Glutamatergic neuron (in vitro differentiated cells): ENCODE measurements around the gene ACSBG1. TPM values are rescaled to one million over a fixed set of nuclear protein-coding genes. Genes with fewer than 3 reads are reported as not detected.

Experiments
- DNase-seq: peaks from one replicate; pipeline ENCODE4 v3.0.0; 2022
- H3K27ac Mint-ChIP-seq: one replicate; pipeline ENCODE4 v1.8.0; 2020; ENCODE audit warnings: mild to moderate bottlenecking, mixed read lengths, inconsistent platforms; ENCODE audit not compliant: unreplicated experiment
- H3K27me3 Mint-ChIP-seq: one replicate; pipeline ENCODE4 v1.8.0; 2020; ENCODE audit warnings: mild to moderate bottlenecking, moderate library complexity, mixed read lengths, inconsistent platforms; ENCODE audit not compliant: unreplicated experiment
- H3K36me3 Mint-ChIP-seq: one replicate; pipeline ENCODE4 v1.8.0; 2020; ENCODE audit warnings: mild to moderate bottlenecking, mixed read lengths, inconsistent platforms; ENCODE audit not compliant: unreplicated experiment
- H3K4me1 Mint-ChIP-seq: one replicate; pipeline ENCODE4 v1.8.0; 2020; ENCODE audit warnings: mild to moderate bottlenecking, low read depth, mixed read lengths, inconsistent platforms; ENCODE audit not compliant: unreplicated experiment
- H3K4me3 Mint-ChIP-seq: one replicate; pipeline ENCODE4 v1.8.0; 2020; ENCODE audit warnings: mild to moderate bottlenecking, mixed read lengths, inconsistent platforms; ENCODE audit not compliant: unreplicated experiment
- H3K9me3 Mint-ChIP-seq: one replicate; pipeline ENCODE4 v1.8.0; 2020; ENCODE audit warnings: mild to moderate bottlenecking, moderate library complexity, mixed read lengths, inconsistent platforms; ENCODE audit not compliant: unreplicated experiment
- CTCF ChIP-seq: fragments of 200-600 bp; sonication (generic); IDR thresholded peaks from one replicate; pipeline ENCODE4 v1.5.0; 2021; ENCODE audit not compliant: partially characterized antibody, unreplicated experiment
- total RNA-seq: library from RNA; stranded (reverse); fragmentation: NEBNext Ultra II Directional; extraction: Animal tissue kit (Norgen Biotek cat#: 25700); gene quantifications from one replicate; pipeline ENCODE4 v1.2.1, GENCODE V29; 2021; ENCODE audit not compliant: unreplicated experiment

ACSBG1 gene
- total RNA-seq, 1 donor from 2014 or later: not detected

- TF ChIP-seq CTCF: peak; percentile 84
- peaks cover 15% of the 10 kb centered on the region for H3K9me3 Mint-ChIP-seq
- DNase-seq: peak; percentile 96
- H3K4me1 Mint-ChIP-seq: peaks cover 8% of the 10 kb centered on the region
- no peak overlapping the region for H3K4me3 Mint-ChIP-seq
- no peaks in the 10 kb centered on the region for H3K36me3 Mint-ChIP-seq
- H3K27ac Mint-ChIP-seq: no peak overlapping the region
- peaks cover 7% of the 10 kb centered on the region for H3K27me3 Mint-ChIP-seq
Observed at GRCh38 chr15:78241017-78241416, 6.7 kb upstream of the ACSBG1 start.

- H3K9me3 Mint-ChIP-seq: peaks cover 11% of the 10 kb centered on the region
- peaks cover 8% of the 10 kb centered on the region for H3K4me1 Mint-ChIP-seq
Observed at GRCh38 chr15:78239811-78240210, 5.4 kb upstream of the ACSBG1 start.

GRCh38 chr15:78237146-78237545, 2.8 kb upstream of the ACSBG1 start:
- Mint-ChIP-seq H3K27me3 (peaks cover 9% of the 10 kb centered on the region), H3K27ac (no peak overlapping the region), H3K9me3 (peaks cover 4% of the 10 kb centered on the region), H3K4me3 (no peak overlapping the region), H3K36me3 (no peaks in the 10 kb centered on the region), H3K4me1 (peaks cover 4% of the 10 kb centered on the region)
- no peak for DNase-seq
- TF ChIP-seq CTCF: no peak

More at GRCh38 chr15:78239811-78240210, 5.4 kb upstream of the ACSBG1 start:
- Mint-ChIP-seq H3K27me3 (peaks cover 9% of the 10 kb centered on the region), H3K4me3 (no peak overlapping the region), H3K27ac (no peak overlapping the region), H3K36me3 (no peaks in the 10 kb centered on the region)
- no peak for DNase-seq
- no peak for TF ChIP-seq CTCF

- Mint-ChIP-seq H3K27me3 (peaks cover 9% of the 10 kb centered on the region), H3K4me1 (peaks cover 4% of the 10 kb centered on the region), H3K27ac (no peak overlapping the region), H3K36me3 (no peaks in the 10 kb centered on the region), H3K4me3 (no peak overlapping the region), H3K9me3 (peaks cover 4% of the 10 kb centered on the region)
- DNase-seq: no peak
- no peak for TF ChIP-seq CTCF
Observed at GRCh38 chr15:78236491-78236890, 2.1 kb upstream of the ACSBG1 start.

- Mint-ChIP-seq H3K4me3 (peak overlapping the region; percentile 20), H3K27ac (no peak overlapping the region), H3K36me3 (no peaks in the 10 kb centered on the region), H3K4me1 (peaks cover 4% of the 10 kb centered on the region), H3K9me3 (peaks cover 2% of the 10 kb centered on the region), H3K27me3 (peaks cover 9% of the 10 kb centered on the region)
- DNase-seq: no peak
- no peak for TF ChIP-seq CTCF
Observed at GRCh38 chr15:78233496-78233895, 869 bp downstream of the ACSBG1 start.
